Measurements from ENCODE around the gene EIF4G1.

GRCh38 chr3:184349563-184350470, 35.4 kb downstream of the EIF4G1 start:
- TF ChIP-seq CTCF (IDR thresholded peaks at IDR 0.05 in 2 of 3, conservative IDR thresholded peaks at IDR 0.05 in 1 of 3; ENCODE audit: borderline replicate concordance in 1 of 3, insufficient read depth in 1 of 3, low read depth in 2 of 3, low read length in 2 of 3) (no peak), POLR2A (IDR thresholded peaks at IDR 0.05; ENCODE audit: borderline replicate concordance, extremely low read depth, insufficient read depth, insufficient read length) (no peak), POLR2AphosphoS5 (IDR thresholded peaks at IDR 0.05; ENCODE audit: low read depth, low read length) (no peak), REST (IDR thresholded peaks at IDR 0.05; ENCODE audit: low read depth) (no peak), ELF1 (IDR thresholded peaks at IDR 0.05; ENCODE audit: borderline replicate concordance, low read depth) (no peak), EZH2 (IDR thresholded peaks at IDR 0.05) (no peak), ZNF274 (IDR thresholded peaks at IDR 0.05; ENCODE audit: low read depth, low read length) (no peak), SIN3A (IDR thresholded peaks at IDR 0.05; ENCODE audit: low read depth) (no peak), ZBTB33 (IDR thresholded peaks at IDR 0.05; ENCODE audit: extremely low read depth, insufficient replicate concordance, low read length) (no peak), TCF7L2 (IDR thresholded peaks at IDR 0.05; ENCODE audit: borderline replicate concordance, extremely low read depth, insufficient read depth, insufficient read length) (no peak), CEBPB (IDR thresholded peaks at IDR 0.05; ENCODE audit: low read depth) (no peak)

Measured in HCT116 (cell line).